A204.1 (cell line): ENCODE measurements around the gene TMEM163.

Experiments
- FAIRE-seq: peaks from 2 replicates; lab custom pipeline; 2012; peaks lifted over from hg19 to GRCh38; lab: Jason Lieb, UNC

The TMEM163 gene

GRCh38 chr2:134432435-134432883 is 286.3 kb downstream of the TMEM163 start:
- no peak for FAIRE-seq

GRCh38 chr2:134431838-134432434 is 286.9 kb downstream of the TMEM163 start:
- FAIRE-seq: no peak

GRCh38 chr2:134429886-134430285 is 288.9 kb downstream of the TMEM163 start:
- no peak for FAIRE-seq

- FAIRE-seq: no peak
These were observed 292.1 kb downstream of the TMEM163 start for GRCh38 chr2:134426721-134427120.

- no peak for FAIRE-seq
These were observed 292.9 kb downstream of the TMEM163 start for GRCh38 chr2:134425724-134426496.

- FAIRE-seq: no peak
These were observed 297.1 kb downstream of the TMEM163 start for GRCh38 chr2:134421556-134422328.

GRCh38 chr2:134420920-134421319 is 297.9 kb downstream of the TMEM163 start:
- FAIRE-seq: no peak

GRCh38 chr2:134420259-134420658 is 298.5 kb downstream of the TMEM163 start:
- FAIRE-seq: no peak

- FAIRE-seq: no peak
These were observed 300.7 kb downstream of the TMEM163 start for GRCh38 chr2:134417968-134418582.

- no peak for FAIRE-seq
These were observed 302.2 kb downstream of the TMEM163 start for GRCh38 chr2:134416637-134417036.

GRCh38 chr2:134416018-134416417 is 302.8 kb downstream of the TMEM163 start:
- FAIRE-seq: no peak

GRCh38 chr2:134413912-134414311 is 304.9 kb downstream of the TMEM163 start:
- no peak for FAIRE-seq

- no peak for FAIRE-seq
These were observed 305.4 kb downstream of the TMEM163 start for GRCh38 chr2:134413430-134413829.

- FAIRE-seq: no peak
These were observed 306.2 kb downstream of the TMEM163 start for GRCh38 chr2:134412639-134412999.

GRCh38 chr2:134411828-134412638 is 306.8 kb downstream of the TMEM163 start:
- no peak for FAIRE-seq

GRCh38 chr2:134411279-134411827 is 307.4 kb downstream of the TMEM163 start:
- no peak for FAIRE-seq

GRCh38 chr2:134410831-134411231 is 308.0 kb downstream of the TMEM163 start:
- no peak for FAIRE-seq

- FAIRE-seq: no peak
These were observed 308.8 kb downstream of the TMEM163 start for GRCh38 chr2:134410006-134410405.

- FAIRE-seq: no peak
These were observed 310.0 kb downstream of the TMEM163 start for GRCh38 chr2:134408791-134409190.

GRCh38 chr2:134408386-134408785 is 310.4 kb downstream of the TMEM163 start:
- no peak for FAIRE-seq

- FAIRE-seq: no peak
These were observed 311.5 kb downstream of the TMEM163 start for GRCh38 chr2:134407154-134407890.
